ENCODE results near the gene TGFBRAP1. TPM values are rescaled to one million over a fixed set of nuclear protein-coding genes. Genes with fewer than 3 reads are reported as not detected.
A peak's percentile ranks its signal among the peaks of the same experiment; 100 is the strongest.

Gene TGFBRAP1
- polyA plus RNA-seq, 1 experiment = 7.9 TPM

DNA sequence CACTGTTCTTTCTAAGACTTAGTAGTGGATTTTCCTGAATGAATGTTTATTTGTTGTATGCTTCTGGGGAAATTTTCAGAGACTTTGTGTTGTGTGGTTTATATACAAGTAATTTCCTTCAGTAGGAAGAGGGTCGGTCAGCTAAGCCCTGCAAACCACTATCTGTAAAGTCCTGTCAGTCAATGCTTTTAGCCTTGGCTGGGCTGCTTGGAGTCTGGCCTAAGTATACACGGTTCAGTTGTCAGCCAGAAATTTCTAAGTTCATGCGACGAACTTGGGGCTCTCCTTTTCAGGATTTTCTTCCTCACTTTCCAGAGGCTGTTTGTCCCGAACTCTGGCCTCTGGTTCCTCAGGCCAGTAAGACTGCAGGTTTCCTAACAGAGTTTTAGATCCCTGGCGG lies 29.1 kb upstream of the TGFBRAP1 start:
- CTCF ChIA-PET = interaction anchor here (2.2 kb wide), 1 partner anchor 163 kb away, joined by 9 read pairs; no protein-coding TSS in a partner anchor
- TF ChIP-seq, protein P1, sequence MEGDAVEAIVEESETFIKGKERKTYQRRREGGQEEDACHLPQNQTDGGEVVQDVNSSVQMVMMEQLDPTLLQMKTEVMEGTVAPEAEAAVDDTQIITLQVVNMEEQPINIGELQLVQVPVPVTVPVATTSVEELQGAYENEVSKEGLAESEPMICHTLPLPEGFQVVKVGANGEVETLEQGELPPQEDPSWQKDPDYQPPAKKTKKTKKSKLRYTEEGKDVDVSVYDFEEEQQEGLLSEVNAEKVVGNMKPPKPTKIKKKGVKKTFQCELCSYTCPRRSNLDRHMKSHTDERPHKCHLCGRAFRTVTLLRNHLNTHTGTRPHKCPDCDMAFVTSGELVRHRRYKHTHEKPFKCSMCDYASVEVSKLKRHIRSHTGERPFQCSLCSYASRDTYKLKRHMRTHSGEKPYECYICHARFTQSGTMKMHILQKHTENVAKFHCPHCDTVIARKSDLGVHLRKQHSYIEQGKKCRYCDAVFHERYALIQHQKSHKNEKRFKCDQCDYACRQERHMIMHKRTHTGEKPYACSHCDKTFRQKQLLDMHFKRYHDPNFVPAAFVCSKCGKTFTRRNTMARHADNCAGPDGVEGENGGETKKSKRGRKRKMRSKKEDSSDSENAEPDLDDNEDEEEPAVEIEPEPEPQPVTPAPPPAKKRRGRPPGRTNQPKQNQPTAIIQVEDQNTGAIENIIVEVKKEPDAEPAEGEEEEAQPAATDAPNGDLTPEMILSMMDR (IDR thresholded peaks at IDR 0.05; ENCODE audit: low read depth, low read length) = no peak
- Histone ChIP-seq H3K4me3 (ENCODE audit: low read depth, low read length) (no peak overlapping the region), H3K9me3 (ENCODE audit: control insufficient read depth, insufficient read depth, low read length) (no peaks in the 10 kb centered on the region), H3K27me3 (ENCODE audit: control insufficient read depth, insufficient read depth, low read length) (no peaks in the 10 kb centered on the region), H3K27ac (ENCODE audit: low read depth, low read length) (peak overlapping the region; percentile 48)
- POLR2A ChIA-PET = interaction anchor here (1.3 kb wide), 1 partner anchor 13 kb away, joined by 5 read pairs; no protein-coding TSS in a partner anchor
- no peak for DNase-seq (ENCODE audit: low read depth, low spot score)

DNA sequence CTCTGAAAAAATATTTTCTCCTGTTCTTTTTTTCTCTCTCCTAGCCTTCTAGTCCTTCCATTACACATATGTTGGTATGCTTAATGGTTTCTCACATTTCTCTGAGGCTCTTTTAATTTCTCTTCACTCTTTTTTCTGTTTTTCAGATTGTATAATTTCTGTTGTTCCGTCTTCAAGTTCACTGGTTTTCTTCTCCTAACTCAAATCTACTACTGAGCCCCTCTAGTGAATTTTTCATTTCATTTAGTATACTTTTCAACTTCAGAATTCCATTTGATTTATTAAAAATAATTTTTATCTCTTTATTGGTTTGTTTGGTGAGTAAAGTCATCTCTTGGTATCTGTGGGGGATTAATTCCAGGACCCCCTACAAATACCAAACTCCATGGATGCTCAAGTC lies 27.6 kb upstream of the TGFBRAP1 start:
- no peak overlapping the region for H3K4me3 ChIP-seq (ENCODE audit: low read depth, low read length)
- no peaks in the 10 kb centered on the region for H3K9me3 ChIP-seq (ENCODE audit: control insufficient read depth, insufficient read depth, low read length)
- no peak overlapping the region for H3K27ac ChIP-seq (ENCODE audit: low read depth, low read length)
- no peak for DNase-seq (ENCODE audit: low read depth, low spot score)
- POLR2A ChIA-PET = interaction anchor here (0.9 kb wide), 1 partner anchor 38 kb away, joined by 3 read pairs; no protein-coding TSS in a partner anchor
- no peaks in the 10 kb centered on the region for H3K27me3 ChIP-seq (ENCODE audit: control insufficient read depth, insufficient read depth, low read length)
- TF ChIP-seq, protein P1 (IDR thresholded peaks at IDR 0.05; ENCODE audit: low read depth, low read length) = no peak
- CTCF ChIA-PET = interaction anchor here (0.9 to 2.5 kb wide), 6 partner anchors 10 to 190 kb away, joined by 3 to 16 read pairs (median 4); no protein-coding TSS in a partner anchor

DNA sequence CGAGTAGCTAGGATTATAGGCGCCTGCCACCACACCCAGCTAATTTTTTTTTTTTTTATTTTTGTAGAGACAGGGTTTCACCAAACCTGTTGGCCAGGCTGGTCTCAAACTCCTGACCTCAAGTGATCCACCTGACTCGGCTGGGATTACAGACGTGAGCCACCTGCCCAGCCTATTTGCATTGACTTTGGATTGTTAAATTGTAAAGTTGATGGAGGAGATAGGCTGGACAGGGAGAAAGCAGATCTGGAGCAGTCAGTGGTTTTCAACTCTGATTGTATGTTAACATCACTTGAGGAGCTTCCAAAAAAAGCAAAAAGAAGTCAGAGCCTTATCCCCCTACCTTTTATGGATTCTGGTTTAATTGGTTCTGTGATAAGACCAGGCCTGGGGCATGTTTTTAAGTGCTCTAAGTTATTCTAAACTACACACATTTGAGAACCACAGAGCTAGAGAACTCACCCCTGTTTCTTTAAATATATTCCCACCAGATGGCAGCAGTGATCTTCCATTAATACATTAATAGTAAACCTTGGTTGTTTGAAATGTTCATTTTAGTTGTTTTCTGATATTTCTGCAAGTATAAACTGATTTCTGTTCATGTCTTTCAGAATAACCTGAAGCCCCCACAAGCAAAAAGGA lies 15.3 kb upstream of the TGFBRAP1 start:
- H3K27me3 ChIP-seq (ENCODE audit: control insufficient read depth, insufficient read depth, low read length) = no peaks in the 10 kb centered on the region
- TF ChIP-seq, protein P1 (IDR thresholded peaks at IDR 0.05; ENCODE audit: low read depth, low read length) = peak; percentile 52
- H3K9me3 ChIP-seq (ENCODE audit: control insufficient read depth, insufficient read depth, low read length) = no peaks in the 10 kb centered on the region
- ChIA-PET CTCF (interaction anchor here (0.6 to 7.8 kb wide), 25 partner anchors 9 to 565 kb away, joined by 3 to 233 read pairs (median 4); partner anchors contain the start of gene TGFBRAP1), POLR2A (interaction anchor here (0.6 to 0.8 kb wide), 2 partner anchors 13 to 163 kb away, joined by 3 to 5 read pairs; no protein-coding TSS in a partner anchor)
- no peak for DNase-seq (ENCODE audit: low read depth, low spot score)
- no peak overlapping the region for H3K27ac ChIP-seq (ENCODE audit: low read depth, low read length)
- no peak overlapping the region for H3K4me3 ChIP-seq (ENCODE audit: low read depth, low read length)

DNA sequence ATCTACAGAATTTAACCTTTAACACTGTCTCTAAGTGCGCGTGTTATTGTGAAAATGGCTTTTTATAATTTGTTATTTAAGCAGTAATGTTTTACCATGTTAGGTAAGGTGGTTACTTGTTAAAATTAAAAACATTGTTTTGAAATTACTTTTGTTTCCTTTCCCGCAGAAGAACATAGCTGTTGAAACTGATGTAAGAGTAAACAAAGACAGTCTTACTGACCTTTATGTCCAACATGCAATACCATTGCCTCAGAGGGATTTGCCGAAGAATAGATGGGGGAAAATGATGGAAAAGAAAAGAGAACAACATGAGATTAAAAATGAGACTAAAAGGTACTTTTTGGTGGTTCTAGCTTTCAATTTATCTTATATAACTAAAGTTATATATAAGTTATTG lies 9.9 kb upstream of the TGFBRAP1 start:
- CTCF ChIA-PET = interaction anchor here (0.8 to 1.9 kb wide), 4 partner anchors 10 to 225 kb away, joined by 3 to 8 read pairs (median 4); no protein-coding TSS in a partner anchor
- POLR2A ChIA-PET = no interaction called here
- no peak for DNase-seq (ENCODE audit: low read depth, low spot score)
- TF ChIP-seq, protein P1 (IDR thresholded peaks at IDR 0.05; ENCODE audit: low read depth, low read length) = no peak
- Histone ChIP-seq H3K9me3 (ENCODE audit: control insufficient read depth, insufficient read depth, low read length) (no peaks in the 10 kb centered on the region), H3K27ac (ENCODE audit: low read depth, low read length) (no peak overlapping the region), H3K4me3 (ENCODE audit: low read depth, low read length) (no peak overlapping the region), H3K27me3 (ENCODE audit: control insufficient read depth, insufficient read depth, low read length) (no peaks in the 10 kb centered on the region)

DNA sequence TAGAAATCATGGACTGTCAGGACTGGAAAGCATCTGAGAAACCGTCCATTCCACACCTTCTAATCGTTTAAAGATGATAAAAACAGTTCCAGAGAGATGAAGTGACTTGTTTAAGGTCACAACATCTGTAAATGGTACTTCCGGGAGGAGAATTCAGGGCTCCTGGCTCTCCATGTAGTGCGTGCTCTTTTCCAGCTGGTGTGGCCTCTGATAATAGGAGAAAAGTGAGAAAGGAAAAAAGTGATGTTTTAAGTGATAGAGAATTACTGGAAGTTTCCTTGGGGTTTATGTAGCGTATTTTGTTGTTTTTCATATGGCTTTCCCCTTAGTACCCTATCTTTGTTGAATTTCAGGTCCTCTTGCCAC lies 8.5 kb upstream of the TGFBRAP1 start:
- ChIA-PET CTCF (interaction anchor here (0.6 to 1.9 kb wide), 5 partner anchors 44 to 223 kb away, joined by 3 to 8 read pairs (median 5); no protein-coding TSS in a partner anchor), POLR2A (interaction anchor here (1.4 kb wide), 1 partner anchor 9 kb away, joined by 4 read pairs; no protein-coding TSS in a partner anchor)
- peak overlapping the region; percentile 43 for H3K27ac ChIP-seq (ENCODE audit: low read depth, low read length)
- peak overlapping the region; percentile 96 for H3K4me3 ChIP-seq (ENCODE audit: low read depth, low read length)
- no peak for DNase-seq (ENCODE audit: low read depth, low spot score)
- TF ChIP-seq, protein P1 (IDR thresholded peaks at IDR 0.05; ENCODE audit: low read depth, low read length) = no peak
- H3K27me3 ChIP-seq (ENCODE audit: control insufficient read depth, insufficient read depth, low read length) = no peaks in the 10 kb centered on the region
- no peaks in the 10 kb centered on the region for H3K9me3 ChIP-seq (ENCODE audit: control insufficient read depth, insufficient read depth, low read length)

All from AG04450 (cell line).